Adrenal gland (tissue), 19 donors: ENCODE data around the gene IL1RL2. TPM values are rescaled to one million over a fixed set of nuclear protein-coding genes. Genes with fewer than 3 reads are reported as not detected.
A peak's percentile ranks its signal among the peaks of the same experiment; 100 is the strongest.

Source experiments
- DNase-seq, 7 donors: peaks; one replicate each; pipeline ENCODE4 v3.0.0-alpha.2; 2019 to 2020
- H3K27ac ChIP-seq, 5 donors: fragments of 200-600 bp; sonication (generic) in 4 of 5; 1 replicate in 3 of 5; 2 replicates in 2 of 5; pipeline versions ENCODE4 v1.5.1 to v1.8.0; 2016 to 2020; ENCODE audit warnings: mild to moderate bottlenecking in 1 of 5
- H3K27me3 ChIP-seq: fragments of 200-600 bp; 2 replicates; pipeline ENCODE4 v1.8.0; 2021
- H3K36me3 ChIP-seq, 2 donors: fragments of 200-600 bp; replicated peaks in 1 of 2; 1 replicate in 1 of 2; 2 replicates in 1 of 2; pipeline versions ENCODE4 v1.5.1 to v1.8.0; 2018 to 2022
- H3K4me1 ChIP-seq, 2 donors: fragments of 200-600 bp; replicated peaks in 1 of 2; 1 replicate in 1 of 2; 2 replicates in 1 of 2; pipeline versions ENCODE4 v1.5.1 to v1.8.0; 2018 to 2021
- H3K4me3 ChIP-seq, 4 donors: fragments of 200-600 bp; sonication (generic) in 3 of 4; one replicate each; pipeline ENCODE4 v1.5.1; 2016 to 2018
- H3K9me3 ChIP-seq, 3 donors: fragments of 200-600 bp; sonication (generic) in 1 of 3; replicated peaks in 1 of 3; 1 replicate in 2 of 3; 2 replicates in 1 of 3; pipeline versions ENCODE4 v1.5.1 to v1.8.0; 2016 to 2021
- CTCF ChIP-seq, 6 experiments: fragments of 450-650 bp in 4 of 6; fragments of 200-600 bp in 2 of 6; sonication (generic) in 1 of 6; IDR thresholded peaks; 1 replicate in 5 of 6; 2 replicates in 1 of 6; pipeline versions ENCODE4 v1.5.1 to v1.8.0; 2016 to 2021; ENCODE audit warnings: antibody characterized with exemption in 6 of 6, mild to moderate bottlenecking in 2 of 6, moderate library complexity in 1 of 6
- POLR2A ChIP-seq, 2 donors: fragments of 450-650 bp; IDR thresholded peaks; one replicate each; pipeline ENCODE4 v1.6.1; 2017; ENCODE audit warnings: antibody characterized with exemption in 2 of 2, mild to moderate bottlenecking in 2 of 2, moderate library complexity in 1 of 2
- WGBS, 4 donors: extraction: QIAGEN DNeasy Blood & Tissue Kit in 2 of 4; methylation state at CpG; one replicate each; pipeline versions ENCODE4 v1.1.5 to v1.1.7; 2013 to 2017; 5-methylcytosine and 5-hydroxymethylcytosine counted together
- intact Hi-C, 2 donors: fragments of 100-400 bp; cut with DNase I; formaldehyde crosslinking; loops; one replicate each; pipeline versions ENCODE4 v1.14.1 to v1.15.0; 2022 to 2023
- long read RNA-seq, 10 donors: library from polyadenylated mRNA in 3 of 10; unstranded in 2 of 10; stranded (forward) in 1 of 10; transcript quantifications; one replicate each; pipeline ENCODE4 v2.0.0 and lab custom pipeline, GENCODE V29; 2021 to 2026
- polyA plus RNA-seq, 3 donors: library from polyadenylated mRNA; stranded (reverse); fragments of 200-250 nt in 2 of 3; fragments of 350-450 nt in 1 of 3; fragmentation: Illumina TruSeq in 1 of 3; extraction: RNeasy Lipid Tissue Mini Kit (QIAGEN cat#74804) in 1 of 3; gene quantifications; one replicate each; pipeline ENCODE4 v1.2.3, GENCODE V29; 2013 to 2014
- total RNA-seq, 9 donors: library from RNA; depleted of rRNA in 4 of 9; stranded (reverse); fragments of >200 nt in 4 of 9; fragments of 120-200 nt in 1 of 9; fragmentation: NEBNext Ultra II Directional in 1 of 9; extraction: Animal tissue kit (Norgen Biotek cat#: 25700) in 1 of 9; gene quantifications; one replicate each; pipeline versions ENCODE4 v1.1.0 to v1.2.4, GENCODE V29; 2013 to 2023
- donor health status: healthy with polysubstance abuse.
- donor health status: Bipolar disorder and iron deficiency.
- donor health status: DM: yes; HTN: yes; CAD: no.
- donor health status: DM: no; HTN: no; CAD: no.
- donor health status: DM: no; HTN: no; CAD: no.
- donor health status: DM: yes; HTN: yes; CAD: no.

The IL1RL2 gene
- total RNA-seq (1 to 10 TPM in 8 of 9 donors, under 1 TPM in 1; 0.22 to 4.6 (median 1.9) TPM), polyA plus RNA-seq (1 to 10 TPM; 1.2 to 4.0 (median 1.5) TPM)
- long read RNA-seq, donor 1 = 0 reads
- long read RNA-seq, donor 2 = 0 reads
- long read RNA-seq, donor 3 = 0 reads
- long read RNA-seq, donor 4 = 0 reads
- long read RNA-seq, donor 5, partial matches to known transcripts = 0 of 6 reads
- long read RNA-seq, donor 5, other reads (novel, unspliced or antisense) = 6 of 6 reads
- long read RNA-seq, donor 6, partial matches to known transcripts = 1 of 1 reads
- long read RNA-seq, donor 6, other reads (novel, unspliced or antisense) = 0 of 1 reads
- long read RNA-seq, donor 7 = 0 reads
- long read RNA-seq, donor 8 = 0 reads
- long read RNA-seq, donor 9 = 0 reads
- long read RNA-seq, donor 10 = 0 reads

DNA sequence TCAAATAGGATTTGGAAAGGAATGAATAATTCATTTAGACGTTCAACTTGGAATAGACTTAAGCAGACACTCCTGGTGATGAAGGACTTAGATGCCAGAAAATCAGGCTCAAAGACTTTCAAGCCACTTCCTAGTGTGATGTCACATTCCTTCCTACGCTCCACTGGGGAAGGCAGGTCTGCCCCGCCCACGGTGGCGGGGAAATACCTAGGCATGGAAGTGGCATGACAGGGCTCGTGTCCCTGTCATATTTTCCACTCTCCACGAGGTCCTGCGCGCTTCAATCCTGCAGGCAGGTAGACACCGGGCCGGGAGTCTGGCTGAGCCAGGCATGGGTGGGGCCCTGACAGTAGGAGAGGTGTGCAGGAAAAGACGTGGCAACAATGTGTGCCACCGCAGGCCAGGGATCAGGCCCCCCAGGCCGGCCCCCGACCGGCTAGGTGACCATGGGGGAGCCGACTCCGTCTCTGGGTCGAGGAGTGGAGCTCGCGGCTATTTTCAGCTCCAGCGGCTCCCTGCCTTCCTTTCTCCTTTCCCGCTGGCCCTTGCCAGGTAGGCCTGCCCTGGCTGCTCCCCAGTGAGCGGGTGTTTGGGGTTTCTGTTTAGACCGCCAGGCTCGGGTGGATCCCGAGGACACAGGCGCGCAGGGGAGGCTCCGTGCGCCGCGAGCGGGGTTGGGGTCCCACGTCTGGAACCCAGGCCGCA is at the start of gene IL1RL2:
IL1RL2 (plus strand) TSS at position 233 of the 705 bp plus-strand sequence. CDS start 845 bp downstream, outside the sequence.
- DNase-seq = peak in 6 of 7 donors; percentile 31 to 54 (median 36)
- intact Hi-C loops = loop anchor here in 1 of 2 donors (5.0 kb wide), 1 partner anchor 50 kb away; no protein-coding TSS in a partner anchor
- TF ChIP-seq CTCF (IDR thresholded peaks at IDR 0.05) (no peak), POLR2A (IDR thresholded peaks at IDR 0.05) (no peak)
- H3K4me1 ChIP-seq = peaks cover 0 to 5% of the 10 kb centered on the region in 2 donors
- WGBS, 4 donors = 29 to 68% (median 34%) methylated on average over 8 to 36 of the region's 36 CpGs
- no peaks in the 10 kb centered on the region for H3K27me3 ChIP-seq
- no peaks in the 10 kb centered on the region for H3K36me3 ChIP-seq
- H3K9me3 ChIP-seq = no peaks in the 10 kb centered on the region
- peak within 1 kb of the TSS; percentile 15 to 59 (median 32) for H3K4me3 ChIP-seq
- H3K27ac ChIP-seq = peak within 1 kb of the TSS in 4 of 5 donors; percentile 48 to 76 (median 60)

DNA sequence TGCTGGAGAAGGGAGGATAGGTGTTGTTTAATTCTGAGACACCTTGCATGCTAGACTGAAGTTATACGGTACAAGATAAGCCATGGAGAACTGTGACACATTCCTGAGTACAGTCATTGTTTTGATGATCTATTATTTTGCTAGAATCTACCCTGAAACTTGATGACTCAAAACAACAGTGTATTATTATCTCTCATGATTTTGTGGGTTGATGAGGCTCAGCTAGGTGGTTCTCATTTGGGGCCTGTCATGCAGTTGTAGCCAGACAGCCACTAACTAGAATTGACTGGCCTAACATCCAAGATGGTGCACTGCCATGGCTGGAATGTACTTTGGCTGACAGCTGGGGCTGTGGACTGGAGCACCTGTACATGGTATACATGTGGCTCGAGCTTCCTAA is 49.7 kb upstream of the IL1RL2 start:
- Histone ChIP-seq H3K36me3 (no peaks in the 10 kb centered on the region), H3K27me3 (no peaks in the 10 kb centered on the region), H3K27ac (no peak overlapping the region), H3K4me3 (no peak overlapping the region), H3K4me1 (peaks cover 3 to 6% of the 10 kb centered on the region in 2 donors), H3K9me3 (no peaks in the 10 kb centered on the region)
- TF ChIP-seq CTCF (IDR thresholded peaks at IDR 0.05) = no peak
- TF ChIP-seq POLR2A (IDR thresholded peaks at IDR 0.05) = no peak
- intact Hi-C loops = no loop called here
- no peak for DNase-seq
- 87 to 95% (median 89%) methylated on average over 2 of the region's 2 CpGs for WGBS, 4 donors

DNA sequence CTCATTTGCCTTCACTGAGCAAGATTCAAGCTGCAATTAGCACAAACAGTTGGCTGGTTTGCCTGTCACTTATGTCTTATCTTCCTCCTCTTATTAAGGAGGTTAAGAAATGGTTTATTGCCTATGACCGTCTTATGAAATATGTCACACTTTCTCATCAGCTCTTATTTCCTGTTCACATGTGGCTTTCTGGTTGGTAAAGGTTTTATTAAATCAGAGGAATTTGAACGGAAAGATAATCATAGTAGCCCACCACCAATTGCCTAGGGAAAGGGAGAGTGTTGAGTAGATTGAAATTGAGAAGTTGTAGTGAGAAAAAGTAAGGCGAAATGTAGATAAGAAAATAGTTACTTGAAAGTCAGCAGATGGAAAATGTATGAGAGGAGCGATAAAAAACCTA is 48.5 kb upstream of the IL1RL2 start:
- Histone ChIP-seq H3K9me3 (no peaks in the 10 kb centered on the region), H3K27ac (no peak overlapping the region), H3K36me3 (no peaks in the 10 kb centered on the region), H3K4me3 (no peak overlapping the region), H3K27me3 (no peaks in the 10 kb centered on the region), H3K4me1 (peaks cover 4 to 7% of the 10 kb centered on the region in 2 donors)
- 69 to 77% (median 70%) methylated on average over 4 of the region's 4 CpGs for WGBS, 4 donors
- DNase-seq = no peak
- TF ChIP-seq POLR2A (IDR thresholded peaks at IDR 0.05) (no peak), CTCF (IDR thresholded peaks at IDR 0.05) (no peak)
- intact Hi-C loops = no loop called here

- TF ChIP-seq CTCF (IDR thresholded peaks at IDR 0.05) = no peak
- TF ChIP-seq POLR2A (IDR thresholded peaks at IDR 0.05) = no peak
- intact Hi-C loops = loop anchor here (10.0 kb wide), 1 partner anchor 115 kb away; no protein-coding TSS in a partner anchor
- Histone ChIP-seq H3K9me3 (no peaks in the 10 kb centered on the region), H3K36me3 (no peaks in the 10 kb centered on the region), H3K4me3 (no peak overlapping the region), H3K27me3 (no peaks in the 10 kb centered on the region), H3K27ac (no peak overlapping the region), H3K4me1 (peaks cover 7 to 12% of the 10 kb centered on the region in 2 donors)
- 72 to 81% (median 76%) methylated on average over 1 of the region's 1 CpG for WGBS, 4 donors
- no peak for DNase-seq
These were observed 47.0 kb upstream of the IL1RL2 start for GRCh38 chr2:102139851-102140250.
